Mammary epithelial cell (primary cell): ENCODE measurements around the gene LRRC18.

Experiments
- EZH2 ChIP-seq: IDR thresholded peaks from 2 replicates; pipeline ENCODE4 v1.6.1; 2012; ENCODE audit warnings: low read length, inconsistent platforms, borderline replicate concordance
- TF ChIP-seq, protein P1 (sequence below), 2 donors: IDR thresholded peaks in 1 of 2; conservative IDR thresholded peaks in 1 of 2; 2 replicates each; pipeline ENCODE4 v1.5.1; 2011 to 2012; ENCODE audit warnings: inconsistent platforms in 2 of 2, low read length in 2 of 2, mild to moderate bottlenecking in 2 of 2, control low read depth in 1 of 2, low read depth in 1 of 2; ENCODE audit not compliant: insufficient read depth in 1 of 2; ENCODE audit errors: extremely low read depth in 1 of 2

DNA sequence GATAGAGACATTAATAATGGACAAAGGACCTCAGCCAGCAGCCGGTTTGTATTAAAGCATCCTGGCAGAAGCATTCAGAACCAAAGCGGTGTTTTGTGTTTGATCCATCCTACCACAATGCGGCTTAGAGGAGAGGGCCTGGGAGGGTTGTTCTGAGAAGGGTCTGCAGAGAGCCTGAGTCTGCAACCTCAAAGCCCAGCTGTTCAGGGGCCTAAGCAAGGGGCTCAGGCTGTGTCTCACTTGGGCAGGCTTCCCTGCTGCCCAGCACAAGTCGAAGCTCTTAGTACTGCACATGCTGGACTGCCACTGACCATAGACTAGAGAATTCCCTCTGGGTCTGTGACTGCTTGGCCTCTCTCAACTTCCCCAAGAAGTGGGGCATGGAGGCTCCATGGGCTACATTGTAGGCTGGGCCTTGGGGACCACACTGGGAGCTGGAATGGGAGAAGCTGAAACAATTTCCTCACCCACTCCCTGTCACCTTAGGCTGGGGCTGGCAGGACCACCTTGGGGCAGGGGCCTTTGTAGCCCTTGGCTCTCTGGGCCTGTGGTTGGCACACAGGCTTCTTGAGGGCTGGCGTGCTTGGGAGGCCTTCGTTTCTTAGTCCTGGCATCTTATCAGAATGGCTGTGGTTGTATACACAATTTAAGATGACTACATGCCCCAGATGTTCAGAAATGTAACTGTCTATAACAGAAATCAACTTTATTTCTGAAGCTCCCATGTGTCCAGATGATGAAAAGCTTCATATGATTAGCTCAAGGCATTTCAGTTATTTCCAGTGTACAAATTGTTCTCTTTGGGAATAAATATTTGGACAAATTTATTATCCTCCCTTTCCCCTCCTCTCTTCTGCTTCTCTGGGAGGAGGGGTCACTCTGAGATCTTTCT is 44.5 kb downstream of the LRRC18 start:
- TF ChIP-seq, protein P1, sequence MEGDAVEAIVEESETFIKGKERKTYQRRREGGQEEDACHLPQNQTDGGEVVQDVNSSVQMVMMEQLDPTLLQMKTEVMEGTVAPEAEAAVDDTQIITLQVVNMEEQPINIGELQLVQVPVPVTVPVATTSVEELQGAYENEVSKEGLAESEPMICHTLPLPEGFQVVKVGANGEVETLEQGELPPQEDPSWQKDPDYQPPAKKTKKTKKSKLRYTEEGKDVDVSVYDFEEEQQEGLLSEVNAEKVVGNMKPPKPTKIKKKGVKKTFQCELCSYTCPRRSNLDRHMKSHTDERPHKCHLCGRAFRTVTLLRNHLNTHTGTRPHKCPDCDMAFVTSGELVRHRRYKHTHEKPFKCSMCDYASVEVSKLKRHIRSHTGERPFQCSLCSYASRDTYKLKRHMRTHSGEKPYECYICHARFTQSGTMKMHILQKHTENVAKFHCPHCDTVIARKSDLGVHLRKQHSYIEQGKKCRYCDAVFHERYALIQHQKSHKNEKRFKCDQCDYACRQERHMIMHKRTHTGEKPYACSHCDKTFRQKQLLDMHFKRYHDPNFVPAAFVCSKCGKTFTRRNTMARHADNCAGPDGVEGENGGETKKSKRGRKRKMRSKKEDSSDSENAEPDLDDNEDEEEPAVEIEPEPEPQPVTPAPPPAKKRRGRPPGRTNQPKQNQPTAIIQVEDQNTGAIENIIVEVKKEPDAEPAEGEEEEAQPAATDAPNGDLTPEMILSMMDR (conservative IDR thresholded peaks at IDR 0.05 in 1 of 2, IDR thresholded peaks at IDR 0.05 in 1 of 2; ENCODE audit: extremely low read depth in 1 of 2, insufficient read depth in 1 of 2, low read depth in 1 of 2, low read length in 2 of 2), result no peak
- no peak for TF ChIP-seq EZH2
